GM12892 (cell line): Measurements from ENCODE around the gene LSG1.

ENCODE experiments used
- POLR2A ChIP-seq: IDR thresholded peaks from 2 replicates; pipeline ENCODE4 v1.6.1; 2011; ENCODE audit warnings: low read depth, low read length, control low read depth
- POLR2AphosphoS5 ChIP-seq: IDR thresholded peaks from 2 replicates; pipeline ENCODE4 v1.6.1; 2011; ENCODE audit warnings: low read depth, low read length, control low read depth
- TAF1 ChIP-seq: IDR thresholded peaks from 2 replicates; pipeline ENCODE4 v1.6.1; 2011; ENCODE audit warnings: low read depth, mild to moderate bottlenecking, control low read depth, low read length, borderline replicate concordance

DNA sequence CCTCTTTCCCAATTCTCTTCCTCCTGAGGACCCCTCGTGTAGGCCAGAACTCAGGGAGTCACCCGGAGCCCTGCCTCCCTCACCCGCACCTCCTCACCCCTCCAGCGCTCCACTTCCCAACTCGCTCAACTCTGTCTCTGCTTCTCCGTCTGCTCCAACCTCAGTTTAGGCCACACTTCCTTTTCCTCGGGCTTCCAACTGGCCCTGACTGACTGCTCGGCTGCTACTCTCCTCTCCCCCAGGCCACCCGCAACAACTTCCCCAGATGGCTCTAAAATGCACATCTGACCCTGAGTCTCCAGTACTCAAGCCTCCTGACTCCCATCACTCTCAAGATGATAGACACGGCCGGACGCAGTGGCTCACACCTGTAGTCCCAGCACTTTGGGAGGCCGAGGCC, 62.4 kb downstream of the LSG1 start:
- TF ChIP-seq POLR2A = no peak
- TF ChIP-seq TAF1 = no peak
- no peak for TF ChIP-seq POLR2AphosphoS5
